Bronchial epithelial cell (primary cell): ENCODE data around the gene POC1A. TPM values are rescaled to one million over a fixed set of nuclear protein-coding genes. Genes with fewer than 3 reads are reported as not detected.

ENCODE experiments used
- DNase-seq: peaks from one replicate; pipeline ENCODE4 v3.0.0-alpha.2; 2010; ENCODE audit warnings: low read depth
- FAIRE-seq: peaks from 2 replicates; lab custom pipeline; 2011; peaks lifted over from hg19 to GRCh38; lab: Jason Lieb, UNC
- H3K27me3 ChIP-seq: 2 replicates; pipeline ENCODE4 v1.5.1; 2011; ENCODE audit warnings: low read length; ENCODE audit not compliant: control insufficient read depth, insufficient read depth
- H3K36me3 ChIP-seq: 2 replicates; pipeline ENCODE4 v1.5.1; 2011; ENCODE audit warnings: low read length; ENCODE audit not compliant: control insufficient read depth, insufficient read depth
- H3K4me3 ChIP-seq: 2 replicates; pipeline ENCODE4 v1.5.1; 2011; ENCODE audit warnings: mild to moderate bottlenecking, low read depth, low read length, control low read depth
- CTCF ChIP-seq: IDR thresholded peaks from 2 replicates; pipeline ENCODE4 v1.5.1; 2011; ENCODE audit warnings: mild to moderate bottlenecking, moderate library complexity, low read length, control low read depth, inconsistent platforms; ENCODE audit not compliant: insufficient read depth, severe bottlenecking
- total RNA-seq: library from RNA; depleted of rRNA; stranded (reverse); fragments of >200 nt; gene quantifications from 2 replicates; pipeline ENCODE4 v1.2.1, GENCODE V29; 2014

Gene POC1A
- total RNA-seq, 1 donor from 2014 or later = 1.8 TPM

DNA sequence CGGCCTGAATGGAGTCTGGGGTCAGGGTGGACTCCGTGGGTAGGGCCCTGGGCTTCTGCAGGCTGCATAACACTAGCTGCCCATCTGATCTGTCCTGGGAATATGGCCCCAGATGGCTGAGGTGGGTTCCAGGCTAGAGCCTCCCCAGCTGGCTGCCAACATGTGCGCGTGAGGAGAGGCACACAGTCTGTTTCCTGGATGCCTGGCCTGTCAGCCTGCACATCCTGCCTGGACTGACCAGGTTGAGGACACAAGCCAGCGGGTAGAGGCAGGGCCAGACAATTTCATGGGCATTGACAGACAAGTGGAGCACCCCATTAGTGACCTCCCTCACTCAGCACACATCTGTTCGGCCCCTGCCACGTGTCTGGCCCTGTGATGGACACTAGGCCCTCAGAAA is 128.8 kb downstream of the POC1A start:
- H3K27me3 ChIP-seq = no peaks in the 10 kb centered on the region
- H3K36me3 ChIP-seq = no peaks in the 10 kb centered on the region
- no peak for DNase-seq
- TF ChIP-seq CTCF = no peak
- no peak for FAIRE-seq
- H3K4me3 ChIP-seq = no peak overlapping the region

Other genes starting within 250 kb of the POC1A start
- gene RRP9, start 212.5 kb downstream of the POC1A start, total RNA-seq = 27.1 and 70.8 TPM in 2 replicates
- 3.6 and 5.0 TPM in 2 replicates for gene PARP3, start 212.1 kb downstream of the POC1A start, total RNA-seq
- gene GPR62, start 199.0 kb downstream of the POC1A start, total RNA-seq = not detected in 2 replicates
- gene PCBP4, start 187.0 kb downstream of the POC1A start, total RNA-seq = 15.3 and 25.0 TPM in 2 replicates
- 17.7 and 18.4 TPM in 2 replicates for gene ABHD14B, start 180.4 kb downstream of the POC1A start, total RNA-seq
- gene ABHD14A, start 179.4 kb downstream of the POC1A start, total RNA-seq = 0.79 and 2.3 TPM in 2 replicates
- 69.2 and 81.3 TPM in 2 replicates for gene ACY1, start 170.9 kb downstream of the POC1A start, total RNA-seq
- 1,196 and 1,940 TPM in 2 replicates for gene RPL29, start 158.5 kb downstream of the POC1A start, total RNA-seq
- gene DUSP7, start 97.9 kb downstream of the POC1A start, total RNA-seq = 38.2 and 42.4 TPM in 2 replicates
- gene ALAS1, start 43.7 kb upstream of the POC1A start, total RNA-seq = 32.1 and 66.7 TPM in 2 replicates
- not detected in 2 replicates for gene TLR9, start 71.2 kb upstream of the POC1A start, total RNA-seq
- 47.6 and 57.7 TPM in 2 replicates for gene TWF2, start 84.7 kb upstream of the POC1A start, total RNA-seq
- 2.0 and 2.6 TPM in 2 replicates for gene PPM1M, start 91.3 kb upstream of the POC1A start, total RNA-seq
- gene WDR82, start 124.2 kb upstream of the POC1A start, total RNA-seq = 61.3 and 67.7 TPM in 2 replicates
- 9.2 and 10.8 TPM in 2 replicates for gene GLYCTK, start 133.4 kb upstream of the POC1A start, total RNA-seq
- gene DNAH1, start 161.9 kb upstream of the POC1A start, total RNA-seq = 0.79 and 1.2 TPM in 2 replicates